Measurements from ENCODE around the gene SDK1. TPM values are rescaled to one million over a fixed set of nuclear protein-coding genes. Genes with fewer than 3 reads are reported as not detected.

The SDK1 gene
- total and polyA plus RNA-seq, 2 of the 8 experiments (the other 6 are each of a cell fraction or from before 2014, with no cell fraction given) = 3.3 to 7.2 TPM

GRCh38 chr7:4022265-4022664 lies 721.2 kb downstream of the SDK1 start:
- H2BK120ac ChIP-seq (replicated peaks; ENCODE audit: low read depth, low read length) = no peak overlapping the region
- H3K23me2 ChIP-seq (ENCODE audit: low read depth, low read length) = no peaks in the 10 kb centered on the region
- ChIA-PET POLR2A (ENCODE audit: partially characterized antibody) (interaction anchor here (1.2 to 1.4 kb wide), 2 partner anchors 16 to 18 kb away, joined by 4 to 6 read pairs; no protein-coding TSS in a partner anchor), CTCF (ENCODE audit: partially characterized antibody) (interaction anchor here (1.4 kb wide), 1 partner anchor 25 kb away, joined by 3 read pairs; no protein-coding TSS in a partner anchor)
- H3K56ac ChIP-seq (replicated peaks; ENCODE audit: insufficient read length, low read depth, low read length) = no peak overlapping the region
- H3K36me3 ChIP-seq (ENCODE audit: control insufficient read depth in 2 of 4, insufficient read depth in 4 of 4, low read length in 3 of 4) = no peaks in the 10 kb centered on the region; a peak in 1 of 8 replicates
- no peak overlapping the region for H4K8ac ChIP-seq (ENCODE audit: extremely low read depth, insufficient read depth, low read length)
- no peak overlapping the region for H3K23ac ChIP-seq (ENCODE audit: insufficient read length)
- no peak overlapping the region for H3K4me3 ChIP-seq (ENCODE audit: extremely low read depth in 1 of 4, insufficient read depth in 2 of 4, low read depth in 3 of 4, low read length in 4 of 4)
- no peak overlapping the region for H2AFZ ChIP-seq (ENCODE audit: low read length)
- no peaks in the 10 kb centered on the region for H3K79me2 ChIP-seq (ENCODE audit: control insufficient read depth in 1 of 2, insufficient read depth in 2 of 2, low read length in 2 of 2)
- H3K79me1 ChIP-seq (ENCODE audit: low read depth, low read length) = no peaks in the 10 kb centered on the region
- H3K14ac ChIP-seq (ENCODE audit: insufficient read length) = no peak overlapping the region
- H3K9ac ChIP-seq (replicated peaks in 1 of 4; ENCODE audit: extremely low read depth in 1 of 4, low read depth in 3 of 4, low read length in 3 of 4) = no peak overlapping the region
- no peak overlapping the region for H2BK5ac ChIP-seq (ENCODE audit: low read depth, low read length)
- FAIRE-seq = no peak
- H2BK15ac ChIP-seq (ENCODE audit: low read length) = peak overlapping the region; percentile 89; the same call in 1 of the 2 replicates
- peak overlapping the region; percentile 82; the same call in 1 of the 2 replicates for H2BK12ac ChIP-seq (ENCODE audit: low read depth, low read length)
- no peaks in the 10 kb centered on the region for H4K20me1 ChIP-seq (replicated peaks in 1 of 2; ENCODE audit: control insufficient read depth in 1 of 2, insufficient read depth in 2 of 2, low read length in 2 of 2)
- WGBS, 2 experiments (ENCODE audit: extremely low coverage in 1 of 2, insufficient coverage in 1 of 2, insufficient read length in 1 of 2, insufficient replicate concordance in 2 of 2, low coverage in 1 of 2, low lambda C conversion rate in 2 of 2, missing lambda C conversion rate in 1 of 2) = 93% methylated on average over 7 of the region's 7 CpGs; no CpG with 5 or more reads in 1 of the 2 experiments
- H3K27me3 ChIP-seq (replicated peaks in 1 of 4; ENCODE audit: control insufficient read depth in 3 of 4, extremely low read depth in 1 of 4, insufficient read depth in 3 of 4, low read length in 3 of 4) = no peaks in the 10 kb centered on the region
- no peak overlapping the region; the same call in 1 of the 2 replicates for H3K18ac ChIP-seq (ENCODE audit: extremely low read depth, low read length)
- no peak for TF ChIP-seq SIRT6 (IDR thresholded peaks at IDR 0.05; ENCODE audit: low read length)
- TF ChIP-seq SP1 (IDR thresholded peaks at IDR 0.05; ENCODE audit: low read depth, low read length) = no peak
- no peak for TF ChIP-seq HDAC6 (IDR thresholded peaks at IDR 0.05; ENCODE audit: low read depth, low read length)
- TF ChIP-seq RBBP5 (IDR thresholded peaks at IDR 0.05; ENCODE audit: borderline replicate concordance, low read depth, low read length) = no peak
- TF ChIP-seq BRCA1 (IDR thresholded peaks at IDR 0.05; ENCODE audit: low read depth, low read length) = no peak
- no peak for TF ChIP-seq TAF7 (optimal IDR thresholded peaks at IDR 0.05; ENCODE audit: borderline replicate concordance, low read depth, low read length)
- no peak for TF ChIP-seq SP2 (IDR thresholded peaks at IDR 0.05; ENCODE audit: low read length)
- no peak for TF ChIP-seq E2F6 (IDR thresholded peaks at IDR 0.05)
- TF ChIP-seq KDM1A (IDR thresholded peaks at IDR 0.05; ENCODE audit: borderline replicate concordance, low read length) = no peak
- TF ChIP-seq ZNF274 (IDR thresholded peaks at IDR 0.05; ENCODE audit: borderline replicate concordance, extremely low read depth, low read length) = no peak
- no peak for TF ChIP-seq ASH2L (IDR thresholded peaks at IDR 0.05; ENCODE audit: low read length)
- no peak for TF ChIP-seq TCF12 (IDR thresholded peaks at IDR 0.05; ENCODE audit: low read depth, low read length)
- TF ChIP-seq JUND (IDR thresholded peaks at IDR 0.05; ENCODE audit: low read length) = no peak
- TF ChIP-seq CHD1 (IDR thresholded peaks at IDR 0.05; ENCODE audit: low read depth, low read length) = no peak
- TF ChIP-seq CREB1 (IDR thresholded peaks at IDR 0.05) = no peak
- TF ChIP-seq BACH1 (IDR thresholded peaks at IDR 0.05; ENCODE audit: low read length) = no peak
- H4K5ac ChIP-seq (ENCODE audit: insufficient read length, low read depth, low read length) = no peak overlapping the region
- H2AK5ac ChIP-seq (ENCODE audit: low read depth, low read length) = no peak overlapping the region
- H3K4me2 ChIP-seq (ENCODE audit: insufficient read depth in 1 of 2, low read depth in 2 of 2, low read length in 2 of 2) = no peak overlapping the region
- peak overlapping the region; percentile 15 for H4K91ac ChIP-seq (replicated peaks; ENCODE audit: insufficient read length, low read length)
- no peak overlapping the region for H3K27ac ChIP-seq (ENCODE audit: low read depth, low read length)
- peak overlapping the region; percentile 75; the same call in 1 of the 2 replicates for H2BK20ac ChIP-seq (ENCODE audit: low read length)
- H3K9me3 ChIP-seq (ENCODE audit: insufficient read depth in 2 of 2, low read depth in 1 of 2, low read length in 1 of 2) = peaks cover 12 to 15% of the 10 kb centered on the region in 2 experiments
- H3K4me1 ChIP-seq (replicated peaks in 1 of 4; ENCODE audit: control insufficient read depth in 3 of 4, insufficient read depth in 4 of 4, low read length in 3 of 4) = peaks cover 0 to 5% (median 2%) of the 10 kb centered on the region in 4 experiments; a peak in 2 of 7 replicates
- DNase-seq (ENCODE audit: low read depth in 1 of 2, low spot score in 2 of 2) = no peak
- no peak overlapping the region for H3K4ac ChIP-seq (replicated peaks; ENCODE audit: insufficient read length, low read depth, low read length)
